Measurements from ENCODE around the gene SPRED1. TPM values are rescaled to one million over a fixed set of nuclear protein-coding genes. Genes with fewer than 3 reads are reported as not detected.
A peak's percentile ranks its signal among the peaks of the same experiment; 100 is the strongest.

The SPRED1 gene
- total and polyA plus RNA-seq, 8 donors = 2.2 to 112 (median 11.1) TPM

DNA sequence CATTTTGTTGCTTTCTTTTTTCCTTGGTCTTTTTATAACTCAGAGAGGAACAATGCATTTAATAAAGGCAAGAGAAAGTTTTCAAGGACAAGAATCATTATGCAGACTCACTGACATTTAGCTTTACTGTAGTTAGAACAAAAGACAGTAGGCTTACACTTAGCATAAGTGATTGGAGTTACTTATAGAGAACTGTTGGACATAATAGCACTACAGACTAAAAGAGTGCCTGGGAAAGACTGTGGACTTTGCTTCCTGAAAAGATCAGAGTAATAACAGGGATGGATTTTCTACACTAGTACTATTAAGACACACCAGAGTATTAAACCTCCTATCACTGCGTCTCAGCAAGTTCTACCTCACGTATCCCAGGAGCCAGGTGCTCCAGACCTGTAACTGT, 39.3 kb upstream of the SPRED1 start:
- Histone ChIP-seq H3K4me1 (peaks cover 0 to 30% (median 15%) of the 10 kb centered on the region in 4 donors), H3K27me3 (no peaks in the 10 kb centered on the region), H3K27ac (peak overlapping the region in 1 of 5 donors; percentile 33), H3K9me3 (no peaks in the 10 kb centered on the region), H3K4me3 (no peak overlapping the region), H3K36me3 (no peaks in the 10 kb centered on the region)
- WGBS, 5 donors = 92 to 98% (median 95%) methylated on average over 2 of the region's 2 CpGs
- TF ChIP-seq POLR2A (IDR thresholded peaks at IDR 0.05) = no peak
- TF ChIP-seq CTCF (IDR thresholded peaks at IDR 0.05) = no peak
- TF ChIP-seq EP300 (IDR thresholded peaks at IDR 0.05) = no peak
- TF ChIP-seq POLR2AphosphoS5 (IDR thresholded peaks at IDR 0.05) = no peak
- no peak for DNase-seq
- intact Hi-C loops (cut with DNase I; ENCODE audit: low total_unique reads) = no loop called here

DNA sequence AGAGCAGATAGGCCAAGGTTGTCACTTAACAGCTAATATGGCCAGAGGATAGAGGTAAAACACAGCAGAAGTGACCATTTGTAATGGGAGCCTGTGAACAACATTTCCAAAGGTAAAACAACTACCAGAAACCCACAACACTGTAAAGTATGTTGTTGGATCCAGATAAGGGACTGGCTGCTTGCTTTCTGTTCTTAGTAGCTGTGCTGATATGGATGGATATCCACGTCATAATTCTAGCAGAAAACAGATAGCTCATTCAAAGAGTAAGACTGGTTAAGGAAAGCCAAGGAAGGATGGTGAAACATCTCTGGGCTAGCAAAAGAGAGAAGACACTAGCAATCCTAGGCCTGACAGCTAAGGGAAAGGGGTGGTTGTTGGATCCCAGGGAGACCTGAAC, 36.9 kb upstream of the SPRED1 start:
- DNase-seq = no peak

DNA sequence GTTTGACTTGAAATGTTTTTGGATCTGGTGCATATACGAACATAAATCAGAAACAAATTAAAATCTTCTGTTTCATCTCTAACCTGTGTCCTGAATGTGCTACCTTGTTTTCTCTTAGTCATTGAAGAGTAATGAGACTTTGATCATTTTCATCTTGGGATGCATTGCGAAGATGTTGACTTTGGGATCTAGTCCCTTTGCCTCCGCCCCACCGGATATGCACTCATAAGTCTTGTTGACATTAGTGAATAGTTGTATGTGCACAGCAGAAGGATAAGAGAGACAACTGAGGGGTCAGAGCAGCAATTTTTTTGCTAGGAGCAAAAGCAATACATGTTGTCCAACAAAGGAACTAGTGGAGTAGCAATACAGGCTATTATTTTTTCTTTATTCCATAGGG, 35.9 kb upstream of the SPRED1 start:
- Histone ChIP-seq H3K36me3 (no peaks in the 10 kb centered on the region), H3K4me3 (no peak overlapping the region), H3K9me3 (no peaks in the 10 kb centered on the region), H3K27ac (no peak overlapping the region), H3K4me1 (peaks cover 0 to 27% (median 15%) of the 10 kb centered on the region in 4 donors), H3K27me3 (no peaks in the 10 kb centered on the region)
- DNase-seq = no peak
- intact Hi-C loops (cut with DNase I; ENCODE audit: low total_unique reads) = no loop called here
- 66 to 78% (median 71%) methylated on average over 4 of the region's 4 CpGs for WGBS, 5 donors
- no peak for TF ChIP-seq POLR2AphosphoS5 (IDR thresholded peaks at IDR 0.05)
- no peak for TF ChIP-seq POLR2A (IDR thresholded peaks at IDR 0.05)
- TF ChIP-seq CTCF (IDR thresholded peaks at IDR 0.05) = no peak
- no peak for TF ChIP-seq EP300 (IDR thresholded peaks at IDR 0.05)

More for the DNA sequence above, 36.9 kb upstream of the SPRED1 start:
- WGBS, 5 donors = 40 to 76% (median 59%) methylated on average over 1 of the region's 1 CpG
- H3K36me3 ChIP-seq = no peaks in the 10 kb centered on the region
- no peaks in the 10 kb centered on the region for H3K9me3 ChIP-seq
- intact Hi-C loops (cut with DNase I; ENCODE audit: low total_unique reads) = no loop called here
- TF ChIP-seq EP300 (IDR thresholded peaks at IDR 0.05) (no peak), CTCF (IDR thresholded peaks at IDR 0.05) (no peak), POLR2A (IDR thresholded peaks at IDR 0.05) (no peak), POLR2AphosphoS5 (IDR thresholded peaks at IDR 0.05) (no peak)
- H3K27me3 ChIP-seq = no peaks in the 10 kb centered on the region
- peak overlapping the region in 1 of 5 donors; percentile 27 for H3K27ac ChIP-seq
- peaks cover 0 to 27% (median 15%) of the 10 kb centered on the region in 4 donors for H3K4me1 ChIP-seq
- no peak overlapping the region for H3K4me3 ChIP-seq

DNA sequence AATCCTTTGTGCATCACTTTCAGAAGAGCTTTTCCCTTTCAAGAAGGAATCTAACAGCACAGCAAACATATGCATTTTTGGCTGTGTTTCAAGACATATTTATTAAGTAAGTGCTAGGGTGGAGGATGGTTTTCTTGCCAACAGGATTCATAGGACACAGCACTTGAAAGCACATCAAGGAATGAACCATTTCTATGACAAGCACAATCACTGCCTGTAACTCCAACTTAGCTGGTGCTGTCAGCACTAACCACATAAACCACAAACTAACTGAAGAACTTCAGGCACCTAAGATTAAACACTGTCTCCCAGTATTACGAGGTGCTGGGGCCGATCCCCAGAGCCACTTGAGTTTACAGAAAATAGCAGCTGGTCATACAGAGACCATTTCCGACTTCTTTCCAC, 35.4 kb upstream of the SPRED1 start:
- H3K4me3 ChIP-seq = no peak overlapping the region
- intact Hi-C loops (cut with DNase I; ENCODE audit: low total_unique reads) = no loop called here
- peaks cover 0 to 27% (median 15%) of the 10 kb centered on the region in 4 donors for H3K4me1 ChIP-seq
- no peak for DNase-seq
- no peaks in the 10 kb centered on the region for H3K9me3 ChIP-seq
- H3K36me3 ChIP-seq = no peaks in the 10 kb centered on the region
- H3K27me3 ChIP-seq = no peaks in the 10 kb centered on the region
- H3K27ac ChIP-seq = no peak overlapping the region
- TF ChIP-seq EP300 (IDR thresholded peaks at IDR 0.05) = no peak
- no peak for TF ChIP-seq POLR2AphosphoS5 (IDR thresholded peaks at IDR 0.05)
- no peak for TF ChIP-seq POLR2A (IDR thresholded peaks at IDR 0.05)
- TF ChIP-seq CTCF (IDR thresholded peaks at IDR 0.05) = no peak
- WGBS, 5 donors = 33 to 47% (median 39%) methylated on average over 3 of the region's 3 CpGs
